H1 (cell line): ENCODE data around the gene INPP5A.
"Not testable (repeated sequence)": the region's sequence is repeated elsewhere in the genome, so short reads cannot be mapped to it uniquely, and the experiment has no call there.

Experiments used
- CTCF ChIP-seq, 3 experiments: IDR thresholded peaks; 1 replicate in 2 of 3; 2 replicates in 1 of 3; pipeline versions ENCODE4 v1.5.1 to v1.6.1; 2011; ENCODE audit warnings: low read length in 3 of 3, mild to moderate bottlenecking in 3 of 3, inconsistent platforms in 2 of 3, low read depth in 1 of 3, moderate library complexity in 1 of 3; ENCODE audit not compliant: insufficient read depth in 1 of 3; ENCODE audit errors: control extremely low read depth in 1 of 3
- EZH2 ChIP-seq: fragments of 200-600 bp; sonication (generic); IDR thresholded peaks from 2 replicates; pipeline ENCODE4 v1.7.1; 2012; ENCODE audit warnings: low read depth, mild to moderate bottlenecking, moderate library complexity, low read length, inconsistent platforms; ENCODE audit not compliant: severe bottlenecking
- KDM1A ChIP-seq: fragments of 200-600, 300-600 bp; sonication (generic); IDR thresholded peaks from 2 replicates; pipeline ENCODE4 v1.7.1; 2016; ENCODE audit warnings: mild to moderate bottlenecking, low read length, borderline replicate concordance
- TBP ChIP-seq: IDR thresholded peaks from 2 replicates; pipeline ENCODE4 v1.6.1; 2011; ENCODE audit warnings: low read depth, low read length, improper control_type of control experiment

- TF ChIP-seq CTCF (IDR thresholded peaks at IDR 0.05; ENCODE audit: control extremely low read depth in 1 of 3, insufficient read depth in 1 of 3, low read depth in 1 of 3, low read length in 3 of 3); EZH2; KDM1A; TBP: not testable (repeated sequence)
Measured at GRCh38 chr10:132680741-132681140, 143.2 kb downstream of the INPP5A start.
